ENCODE measurements around the gene ISYNA1.

The ISYNA1 gene

GRCh38 chr19:18435842-18436670 lies 1.9 kb downstream of the ISYNA1 start:
- peaks cover 35% of the 10 kb centered on the region for H3K4me1 ChIP-seq (ENCODE audit: control insufficient read depth, insufficient read depth, low read length)
- H3K9ac ChIP-seq (ENCODE audit: low read length in 2 of 2) = no peak overlapping the region
- peaks cover 2 to 17% of the 10 kb centered on the region in 2 donors for H3K27me3 ChIP-seq (ENCODE audit: control insufficient read depth in 1 of 2, insufficient read depth in 2 of 2, low read length in 2 of 2)
- H3K4me3 ChIP-seq (ENCODE audit: low read length in 2 of 2) = no peak overlapping the region
- H3K36me3 ChIP-seq (ENCODE audit: control insufficient read depth in 2 of 2, insufficient read depth in 2 of 2, low read length in 2 of 2) = no peaks in the 10 kb centered on the region
- no peaks in the 10 kb centered on the region for H3K9me3 ChIP-seq (ENCODE audit: control insufficient read depth in 2 of 2, low read length in 2 of 2)
- H3K27ac ChIP-seq (ENCODE audit: low read length) = no peak overlapping the region

- H3K4me1 ChIP-seq (ENCODE audit: control insufficient read depth, insufficient read depth, low read length) = peaks cover 35% of the 10 kb centered on the region
- H3K4me3 ChIP-seq (ENCODE audit: low read length in 2 of 2) = no peak overlapping the region
- H3K36me3 ChIP-seq (ENCODE audit: control insufficient read depth in 2 of 2, insufficient read depth in 2 of 2, low read length in 2 of 2) = no peaks in the 10 kb centered on the region
- H3K9ac ChIP-seq (ENCODE audit: low read length in 2 of 2) = no peak overlapping the region
- no peaks in the 10 kb centered on the region for H3K9me3 ChIP-seq (ENCODE audit: control insufficient read depth in 2 of 2, low read length in 2 of 2)
- H3K27me3 ChIP-seq (ENCODE audit: control insufficient read depth in 1 of 2, insufficient read depth in 2 of 2, low read length in 2 of 2) = peaks cover 2 to 17% of the 10 kb centered on the region in 2 donors
- no peak overlapping the region for H3K27ac ChIP-seq (ENCODE audit: low read length)
These were observed 2.6 kb downstream of the ISYNA1 start for GRCh38 chr19:18435178-18435841.

GRCh38 chr19:18434411-18435175 lies 3.3 kb downstream of the ISYNA1 start:
- no peak overlapping the region for H3K4me3 ChIP-seq (ENCODE audit: low read length in 2 of 2)
- H3K4me1 ChIP-seq (ENCODE audit: control insufficient read depth, insufficient read depth, low read length) = peaks cover 38% of the 10 kb centered on the region
- no peaks in the 10 kb centered on the region for H3K36me3 ChIP-seq (ENCODE audit: control insufficient read depth in 2 of 2, insufficient read depth in 2 of 2, low read length in 2 of 2)
- H3K27me3 ChIP-seq (ENCODE audit: control insufficient read depth in 1 of 2, insufficient read depth in 2 of 2, low read length in 2 of 2) = peaks cover 2 to 17% of the 10 kb centered on the region in 2 donors
- no peaks in the 10 kb centered on the region for H3K9me3 ChIP-seq (ENCODE audit: control insufficient read depth in 2 of 2, low read length in 2 of 2)
- H3K9ac ChIP-seq (ENCODE audit: low read length in 2 of 2) = no peak overlapping the region
- no peak overlapping the region for H3K27ac ChIP-seq (ENCODE audit: low read length)

- Histone ChIP-seq H3K9me3 (ENCODE audit: control insufficient read depth in 2 of 2, low read length in 2 of 2) (no peaks in the 10 kb centered on the region), H3K27me3 (ENCODE audit: control insufficient read depth in 1 of 2, insufficient read depth in 2 of 2, low read length in 2 of 2) (peaks cover 2 to 12% of the 10 kb centered on the region in 2 donors), H3K27ac (ENCODE audit: low read length) (no peak overlapping the region), H3K9ac (ENCODE audit: low read length in 2 of 2) (no peak overlapping the region), H3K4me1 (ENCODE audit: control insufficient read depth, insufficient read depth, low read length) (peaks cover 42% of the 10 kb centered on the region), H3K36me3 (ENCODE audit: control insufficient read depth in 2 of 2, insufficient read depth in 2 of 2, low read length in 2 of 2) (no peaks in the 10 kb centered on the region), H3K4me3 (ENCODE audit: low read length in 2 of 2) (peak overlapping the region in 1 of 2 donors; percentile 59)
These were observed 4.1 kb downstream of the ISYNA1 start for GRCh38 chr19:18433735-18434398.

- H3K36me3 ChIP-seq (ENCODE audit: control insufficient read depth in 2 of 2, insufficient read depth in 2 of 2, low read length in 2 of 2) = no peaks in the 10 kb centered on the region
- peak overlapping the region in 1 of 2 donors; percentile 64 for H3K4me3 ChIP-seq (ENCODE audit: low read length in 2 of 2)
- H3K27ac ChIP-seq (ENCODE audit: low read length) = no peak overlapping the region
- no peaks in the 10 kb centered on the region for H3K9me3 ChIP-seq (ENCODE audit: control insufficient read depth in 2 of 2, low read length in 2 of 2)
- H3K9ac ChIP-seq (ENCODE audit: low read length in 2 of 2) = peak overlapping the region in 1 of 2 donors; percentile 42
- H3K4me1 ChIP-seq (ENCODE audit: control insufficient read depth, insufficient read depth, low read length) = peaks cover 39% of the 10 kb centered on the region
- peaks cover 2 to 5% of the 10 kb centered on the region in 2 donors for H3K27me3 ChIP-seq (ENCODE audit: control insufficient read depth in 1 of 2, insufficient read depth in 2 of 2, low read length in 2 of 2)
These were observed 4.8 kb downstream of the ISYNA1 start for GRCh38 chr19:18433015-18433691.

- Histone ChIP-seq H3K9me3 (ENCODE audit: control insufficient read depth in 2 of 2, low read length in 2 of 2) (no peaks in the 10 kb centered on the region), H3K4me1 (ENCODE audit: control insufficient read depth, insufficient read depth, low read length) (peaks cover 38% of the 10 kb centered on the region), H3K36me3 (ENCODE audit: control insufficient read depth in 2 of 2, insufficient read depth in 2 of 2, low read length in 2 of 2) (no peaks in the 10 kb centered on the region), H3K27ac (ENCODE audit: low read length) (no peak overlapping the region), H3K4me3 (ENCODE audit: low read length in 2 of 2) (peak overlapping the region in 1 of 2 donors; percentile 64), H3K27me3 (ENCODE audit: control insufficient read depth in 1 of 2, insufficient read depth in 2 of 2, low read length in 2 of 2) (peaks cover 2 to 4% of the 10 kb centered on the region in 2 donors), H3K9ac (ENCODE audit: low read length in 2 of 2) (no peak overlapping the region)
These were observed 5.5 kb downstream of the ISYNA1 start for GRCh38 chr19:18432275-18433014.

GRCh38 chr19:18431351-18432197 lies 6.4 kb downstream of the ISYNA1 start:
- Histone ChIP-seq H3K4me3 (ENCODE audit: low read length in 2 of 2) (no peak overlapping the region), H3K27ac (ENCODE audit: low read length) (no peak overlapping the region), H3K4me1 (ENCODE audit: control insufficient read depth, insufficient read depth, low read length) (peaks cover 42% of the 10 kb centered on the region), H3K9me3 (ENCODE audit: control insufficient read depth in 2 of 2, low read length in 2 of 2) (no peaks in the 10 kb centered on the region), H3K9ac (ENCODE audit: low read length in 2 of 2) (no peak overlapping the region), H3K27me3 (ENCODE audit: control insufficient read depth in 1 of 2, insufficient read depth in 2 of 2, low read length in 2 of 2) (peaks cover 2 to 4% of the 10 kb centered on the region in 2 donors), H3K36me3 (ENCODE audit: control insufficient read depth in 2 of 2, insufficient read depth in 2 of 2, low read length in 2 of 2) (no peaks in the 10 kb centered on the region)

GRCh38 chr19:18430417-18431144 lies 7.4 kb downstream of the ISYNA1 start:
- peaks cover 47% of the 10 kb centered on the region for H3K4me1 ChIP-seq (ENCODE audit: control insufficient read depth, insufficient read depth, low read length)
- H3K27me3 ChIP-seq (ENCODE audit: control insufficient read depth in 1 of 2, insufficient read depth in 2 of 2, low read length in 2 of 2) = peaks cover 0 to 4% of the 10 kb centered on the region in 2 donors
- H3K36me3 ChIP-seq (ENCODE audit: control insufficient read depth in 2 of 2, insufficient read depth in 2 of 2, low read length in 2 of 2) = no peaks in the 10 kb centered on the region
- H3K27ac ChIP-seq (ENCODE audit: low read length) = no peak overlapping the region
- H3K4me3 ChIP-seq (ENCODE audit: low read length in 2 of 2) = no peak overlapping the region
- H3K9ac ChIP-seq (ENCODE audit: low read length in 2 of 2) = no peak overlapping the region
- no peaks in the 10 kb centered on the region for H3K9me3 ChIP-seq (ENCODE audit: control insufficient read depth in 2 of 2, low read length in 2 of 2)
